ENCODE results near the gene HDAC1. TPM values are rescaled to one million over a fixed set of nuclear protein-coding genes. Genes with fewer than 3 reads are reported as not detected.

Gene HDAC1
- total RNA-seq, 1 donor from 2014 or later: 36.9 TPM

DNA sequence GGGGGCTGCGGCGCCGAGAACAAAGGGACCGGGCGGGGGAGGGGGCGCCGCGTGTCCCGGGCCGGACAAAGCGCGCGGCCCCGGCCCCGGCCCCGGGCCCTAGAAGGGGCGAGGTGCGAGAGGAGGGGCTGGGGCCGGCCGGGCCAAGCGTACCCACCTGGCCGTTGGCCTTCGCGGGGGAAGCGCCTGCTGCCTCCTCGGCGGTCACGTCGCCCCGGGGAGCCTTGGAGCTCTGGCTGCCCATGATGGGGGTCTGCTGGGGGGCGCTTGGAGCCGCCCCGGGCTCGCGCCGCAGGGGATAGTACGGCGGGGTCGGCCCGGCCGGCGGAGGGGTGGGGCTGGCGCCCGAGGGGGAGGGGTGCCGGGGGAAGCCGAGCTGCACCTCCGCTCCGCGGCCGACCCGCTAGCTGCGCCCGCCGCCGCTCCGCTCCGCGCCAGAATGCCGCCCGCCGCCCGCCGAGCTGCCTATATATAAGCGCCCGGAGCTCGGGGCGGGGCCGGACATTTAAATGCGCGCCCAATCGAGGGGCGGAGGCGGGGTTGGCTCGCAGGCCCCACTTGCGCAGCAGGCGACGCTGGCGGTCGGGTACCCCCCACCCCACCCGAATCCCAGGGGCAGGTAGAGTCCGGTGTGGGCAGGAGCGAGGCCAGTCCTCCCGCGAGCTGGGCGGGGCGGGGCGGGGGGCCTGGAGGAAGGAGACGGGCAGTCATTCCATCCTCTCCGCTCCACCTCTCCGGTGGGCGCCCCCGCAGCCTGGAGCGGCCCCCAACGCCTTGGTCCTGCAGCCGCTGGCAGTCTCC, 44.1 kb downstream of the HDAC1 start, which contains the start of gene MARCKSL1:
Gene MARCKSL1, minus strand, starts transcription at position 444 of the 801 bp plus-strand sequence. Its CDS starts 200 bp downstream, at position 244.
- Mint-ChIP-seq H3K27ac (ENCODE audit: unreplicated experiment) (peak within 1 kb of the TSS; percentile 85), H3K4me1 (ENCODE audit: low read depth, unreplicated experiment) (peaks cover 24% of the 10 kb centered on the region), H3K36me3 (ENCODE audit: unreplicated experiment) (peaks cover 10% of the 10 kb centered on the region), H3K4me3 (ENCODE audit: unreplicated experiment) (peak within 1 kb of the TSS; percentile 92), H3K27me3 (ENCODE audit: unreplicated experiment) (peaks cover 8% of the 10 kb centered on the region), H3K9me3 (ENCODE audit: unreplicated experiment) (peaks cover 17% of the 10 kb centered on the region)
- DNase-seq: peak; percentile 90
- TF ChIP-seq, protein P1, sequence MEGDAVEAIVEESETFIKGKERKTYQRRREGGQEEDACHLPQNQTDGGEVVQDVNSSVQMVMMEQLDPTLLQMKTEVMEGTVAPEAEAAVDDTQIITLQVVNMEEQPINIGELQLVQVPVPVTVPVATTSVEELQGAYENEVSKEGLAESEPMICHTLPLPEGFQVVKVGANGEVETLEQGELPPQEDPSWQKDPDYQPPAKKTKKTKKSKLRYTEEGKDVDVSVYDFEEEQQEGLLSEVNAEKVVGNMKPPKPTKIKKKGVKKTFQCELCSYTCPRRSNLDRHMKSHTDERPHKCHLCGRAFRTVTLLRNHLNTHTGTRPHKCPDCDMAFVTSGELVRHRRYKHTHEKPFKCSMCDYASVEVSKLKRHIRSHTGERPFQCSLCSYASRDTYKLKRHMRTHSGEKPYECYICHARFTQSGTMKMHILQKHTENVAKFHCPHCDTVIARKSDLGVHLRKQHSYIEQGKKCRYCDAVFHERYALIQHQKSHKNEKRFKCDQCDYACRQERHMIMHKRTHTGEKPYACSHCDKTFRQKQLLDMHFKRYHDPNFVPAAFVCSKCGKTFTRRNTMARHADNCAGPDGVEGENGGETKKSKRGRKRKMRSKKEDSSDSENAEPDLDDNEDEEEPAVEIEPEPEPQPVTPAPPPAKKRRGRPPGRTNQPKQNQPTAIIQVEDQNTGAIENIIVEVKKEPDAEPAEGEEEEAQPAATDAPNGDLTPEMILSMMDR (IDR thresholded peaks at IDR 0.05; ENCODE audit: partially characterized antibody, unreplicated experiment): no peak

GRCh38 chr1:32336591-32336932, 44.7 kb downstream of the HDAC1 start:
- DNase-seq: no peak
- Mint-ChIP-seq H3K36me3 (ENCODE audit: unreplicated experiment) (peaks cover 5% of the 10 kb centered on the region), H3K27ac (ENCODE audit: unreplicated experiment) (peak overlapping the region; percentile 64), H3K4me3 (ENCODE audit: unreplicated experiment) (peak overlapping the region; percentile 30), H3K9me3 (ENCODE audit: unreplicated experiment) (peaks cover 17% of the 10 kb centered on the region), H3K4me1 (ENCODE audit: low read depth, unreplicated experiment) (peaks cover 24% of the 10 kb centered on the region), H3K27me3 (ENCODE audit: unreplicated experiment) (peaks cover 8% of the 10 kb centered on the region)
- TF ChIP-seq, protein P1 (IDR thresholded peaks at IDR 0.05; ENCODE audit: partially characterized antibody, unreplicated experiment): no peak

GRCh38 chr1:32336963-32337675, 45.2 kb downstream of the HDAC1 start:
- peaks cover 4% of the 10 kb centered on the region for H3K36me3 Mint-ChIP-seq (ENCODE audit: unreplicated experiment)
- TF ChIP-seq, protein P1 (IDR thresholded peaks at IDR 0.05; ENCODE audit: partially characterized antibody, unreplicated experiment): no peak
- peak overlapping the region; percentile 30 for H3K4me3 Mint-ChIP-seq (ENCODE audit: unreplicated experiment)
- peaks cover 8% of the 10 kb centered on the region for H3K27me3 Mint-ChIP-seq (ENCODE audit: unreplicated experiment)
- H3K4me1 Mint-ChIP-seq (ENCODE audit: low read depth, unreplicated experiment): peaks cover 22% of the 10 kb centered on the region
- peaks cover 15% of the 10 kb centered on the region for H3K9me3 Mint-ChIP-seq (ENCODE audit: unreplicated experiment)
- peak overlapping the region; percentile 64 for H3K27ac Mint-ChIP-seq (ENCODE audit: unreplicated experiment)
- no peak for DNase-seq

DNA sequence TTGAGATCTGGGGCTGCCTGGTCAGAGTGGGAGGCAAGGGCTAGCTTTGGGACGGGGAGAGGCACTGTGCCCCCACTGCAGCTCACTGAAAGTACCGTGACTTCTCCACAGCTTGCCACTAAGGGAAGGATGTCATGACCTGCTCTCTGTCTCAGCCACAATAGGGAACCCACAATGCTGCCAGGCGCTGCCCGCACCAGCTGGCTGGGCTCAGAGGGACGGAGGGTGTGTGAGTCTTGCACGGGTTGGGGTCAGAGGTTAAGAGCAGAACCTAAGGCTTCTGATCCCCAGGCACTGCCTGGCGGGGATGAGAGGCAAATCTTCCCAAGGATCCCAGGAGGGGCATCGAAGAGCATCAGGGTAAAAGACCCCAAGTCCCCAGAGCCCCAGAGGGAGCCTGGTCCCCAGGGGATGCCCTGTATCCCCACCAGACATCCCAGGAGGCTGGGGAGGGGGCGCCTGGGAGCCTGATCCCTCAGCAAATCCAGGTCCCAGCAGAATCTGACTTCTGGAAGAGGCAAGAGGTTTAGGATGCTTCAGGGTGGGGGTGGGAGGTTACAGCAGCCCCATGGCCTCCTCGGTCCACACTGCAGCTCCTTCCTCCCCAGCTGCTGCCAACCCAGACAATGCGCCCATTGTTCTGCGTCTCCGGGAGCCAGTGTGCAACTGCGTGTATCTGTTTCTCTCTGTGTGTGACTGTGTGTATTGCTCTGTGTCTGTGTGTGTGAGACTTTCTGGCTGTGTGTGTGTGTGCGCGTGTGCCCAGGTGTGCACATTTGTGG, 46.2 kb downstream of the HDAC1 start:
- TF ChIP-seq, protein P1 (IDR thresholded peaks at IDR 0.05; ENCODE audit: partially characterized antibody, unreplicated experiment): no peak
- Mint-ChIP-seq H3K4me1 (ENCODE audit: low read depth, unreplicated experiment) (peaks cover 21% of the 10 kb centered on the region), H3K36me3 (ENCODE audit: unreplicated experiment) (peaks cover 4% of the 10 kb centered on the region), H3K27ac (ENCODE audit: unreplicated experiment) (peak overlapping the region; percentile 33), H3K9me3 (ENCODE audit: unreplicated experiment) (peaks cover 15% of the 10 kb centered on the region), H3K4me3 (ENCODE audit: unreplicated experiment) (peak overlapping the region; percentile 71), H3K27me3 (ENCODE audit: unreplicated experiment) (peaks cover 8% of the 10 kb centered on the region)
- no peak for DNase-seq
